ENCODE data around the gene TRIM72. TPM values are rescaled to one million over a fixed set of nuclear protein-coding genes. Genes with fewer than 3 reads are reported as not detected.

TRIM72 gene
- total and polyA plus RNA-seq, 5 donors, result 0.03 to 0.31 (median 0.13) TPM; not detected in 1

DNA sequence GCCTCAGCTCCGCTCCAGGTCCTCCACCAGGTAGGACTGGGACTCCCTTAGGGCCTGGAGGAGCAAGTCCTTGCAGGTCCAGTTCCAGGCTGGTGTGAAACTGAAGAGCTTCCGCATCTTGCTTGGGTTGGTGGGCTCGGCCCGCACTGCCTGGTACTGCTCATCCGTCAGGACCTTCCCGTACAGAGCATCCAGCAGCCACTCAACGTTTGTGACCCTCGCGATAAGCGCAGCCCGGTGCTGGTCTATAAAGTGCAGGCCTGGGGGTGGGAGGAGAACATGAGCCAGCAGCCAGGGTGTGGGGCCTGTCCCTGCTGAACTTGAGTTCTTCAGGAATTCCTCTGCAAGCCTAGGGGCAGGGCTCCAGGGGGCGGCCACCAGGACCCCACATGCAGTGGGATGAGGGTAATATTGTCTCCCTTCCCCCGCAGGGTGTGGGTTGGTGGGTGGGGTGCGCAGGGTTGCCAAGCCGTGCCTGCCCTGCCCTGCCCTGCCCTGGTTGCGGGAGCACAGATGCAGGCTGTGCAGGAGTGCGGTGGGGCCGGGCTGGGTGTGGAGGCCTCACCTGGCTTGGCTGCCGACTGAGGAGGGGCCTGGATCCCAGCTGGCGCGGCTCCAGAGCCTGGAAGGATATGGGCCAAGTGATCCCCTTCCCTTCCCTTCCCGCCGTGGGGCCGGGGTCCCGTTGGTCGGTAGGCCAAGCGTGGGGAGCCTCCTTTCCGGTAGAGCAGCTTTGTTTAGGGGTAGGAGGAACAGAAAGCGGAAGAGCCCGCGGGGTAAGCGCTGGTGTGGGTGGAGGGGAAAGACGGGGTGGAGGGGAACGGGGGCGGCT lies 12.1 kb upstream of the TRIM72 start:
- Histone ChIP-seq H3K9me3 (ENCODE audit: control insufficient read depth, low read length) (no peaks in the 10 kb centered on the region), H3K27me3 (ENCODE audit: control insufficient read depth, insufficient read depth) (no peaks in the 10 kb centered on the region), H3K4me1 (ENCODE audit: control insufficient read depth, insufficient read depth, low read length) (no peaks in the 10 kb centered on the region), H3K4me3 (ENCODE audit: low read length) (peak overlapping the region; percentile 42), H3K27ac (ENCODE audit: low read length) (no peak overlapping the region)
- intact Hi-C loops (cut with DNase I), result no loop called here
- ATAC-seq, result peak; percentile 62 to 70
- peak; percentile 48 to 78 (median 78) for DNase-seq
- 19% methylated on average over 35 of the region's 35 CpGs for WGBS

DNA sequence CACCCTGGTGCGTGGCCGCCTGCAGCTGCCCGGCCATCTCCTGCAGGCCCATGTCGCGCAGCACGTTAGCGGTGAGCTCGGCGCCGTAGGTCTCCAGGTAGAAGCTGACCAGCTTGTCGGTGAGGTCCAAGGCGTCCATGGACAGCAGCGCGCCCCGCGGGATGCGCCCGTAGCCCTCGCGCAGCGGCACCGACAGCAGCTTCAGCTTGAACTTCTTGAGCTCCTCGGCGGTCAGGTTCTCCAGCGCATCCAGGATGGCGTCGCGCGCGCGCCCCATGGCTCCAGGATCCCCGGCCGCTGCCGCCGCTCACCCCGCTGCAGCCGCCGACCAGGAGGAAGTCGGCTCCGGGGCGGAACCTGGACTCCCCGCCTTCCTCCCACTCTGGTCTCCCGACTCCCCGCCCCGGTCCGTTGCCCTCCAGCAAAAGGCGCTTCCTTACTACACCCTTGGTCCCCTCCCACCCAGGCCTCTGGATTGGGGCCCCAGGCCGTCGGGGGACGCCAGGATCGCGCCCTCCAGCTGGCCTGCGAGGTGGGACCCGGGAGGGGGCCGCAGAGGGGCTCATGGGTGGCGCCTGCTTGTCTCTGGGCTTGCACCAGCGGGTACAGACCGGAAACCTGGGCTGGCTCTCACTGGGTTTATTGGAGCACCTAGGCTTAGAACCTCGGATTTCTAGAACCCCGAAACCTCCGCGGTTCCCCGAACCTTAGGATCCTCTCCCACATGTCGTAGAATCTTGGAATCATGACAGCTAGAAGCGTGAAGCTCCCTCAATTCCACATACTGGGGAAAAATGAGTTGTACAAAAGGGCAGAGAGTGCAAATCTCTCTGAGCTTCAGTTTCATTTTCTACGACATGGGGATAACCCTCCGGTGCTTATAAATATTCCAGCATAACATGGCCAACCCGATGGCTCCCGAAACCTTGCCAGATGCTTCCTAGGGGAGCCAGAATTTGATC lies 11.2 kb upstream of the TRIM72 start, which contains the start of gene PYCARD:
TSS of gene PYCARD (minus strand) at position 347 of the 962 bp plus-strand sequence. CDS start at position 277, 70 bp downstream.
- DNase-seq (peak; percentile 78 to 90 (median 90)), ATAC-seq (peak; percentile 80 to 82)
- H3K4me3 ChIP-seq (ENCODE audit: low read length), result peak within 1 kb of the TSS; percentile 42
- WGBS, result 6% methylated on average over 69 of the region's 69 CpGs
- no peaks in the 10 kb centered on the region for H3K9me3 ChIP-seq (ENCODE audit: control insufficient read depth, low read length)
- no peaks in the 10 kb centered on the region for H3K27me3 ChIP-seq (ENCODE audit: control insufficient read depth, insufficient read depth)
- H3K27ac ChIP-seq (ENCODE audit: low read length), result no peak within 1 kb of the TSS
- intact Hi-C loops (cut with DNase I), result no loop called here
- no peaks in the 10 kb centered on the region for H3K4me1 ChIP-seq (ENCODE audit: control insufficient read depth, insufficient read depth, low read length)

DNA sequence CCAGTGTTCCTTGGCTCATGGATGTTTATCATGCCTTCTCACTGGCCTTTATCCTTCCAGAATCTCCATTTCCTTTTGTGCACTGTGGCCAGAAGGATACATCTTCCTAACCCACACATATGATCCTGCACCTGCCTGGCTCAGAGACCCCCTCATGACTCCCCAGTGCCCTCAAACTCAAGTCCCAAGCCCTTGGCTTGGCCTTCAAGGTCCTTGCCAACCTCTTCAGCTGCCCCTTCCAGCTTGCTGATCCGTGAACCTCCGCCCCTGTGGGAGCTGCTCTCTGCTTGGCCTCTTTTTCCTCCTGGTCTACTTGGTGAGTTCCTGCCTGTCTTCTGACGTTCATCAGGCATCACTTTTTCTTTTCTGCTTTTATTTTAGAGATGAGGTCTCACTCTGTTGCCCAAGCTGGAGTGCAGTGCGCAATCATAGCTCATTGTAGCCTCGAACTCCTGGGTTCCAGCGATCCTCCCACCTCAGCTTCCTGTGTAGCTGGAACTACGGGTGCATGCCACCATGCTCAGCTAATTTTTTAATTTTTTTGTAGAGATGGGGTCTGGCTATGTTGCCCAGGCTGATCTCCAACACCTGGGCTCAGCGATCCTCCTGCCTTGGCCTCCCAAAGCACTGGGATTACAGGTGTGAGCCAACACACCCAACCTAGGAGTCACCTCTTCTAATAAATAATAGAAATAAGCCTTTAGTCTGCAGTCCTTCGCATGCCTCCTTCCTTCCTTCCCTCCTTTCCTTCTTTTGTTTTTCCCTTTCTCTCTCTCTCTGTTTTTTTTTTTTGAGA lies 8.8 kb upstream of the TRIM72 start:
- H3K9me3 ChIP-seq (ENCODE audit: control insufficient read depth, low read length), result no peaks in the 10 kb centered on the region
- intact Hi-C loops (cut with DNase I), result no loop called here
- whole genome bisulfite sequencing, result 87% methylated on average over 9 of the region's 9 CpGs

DNA sequence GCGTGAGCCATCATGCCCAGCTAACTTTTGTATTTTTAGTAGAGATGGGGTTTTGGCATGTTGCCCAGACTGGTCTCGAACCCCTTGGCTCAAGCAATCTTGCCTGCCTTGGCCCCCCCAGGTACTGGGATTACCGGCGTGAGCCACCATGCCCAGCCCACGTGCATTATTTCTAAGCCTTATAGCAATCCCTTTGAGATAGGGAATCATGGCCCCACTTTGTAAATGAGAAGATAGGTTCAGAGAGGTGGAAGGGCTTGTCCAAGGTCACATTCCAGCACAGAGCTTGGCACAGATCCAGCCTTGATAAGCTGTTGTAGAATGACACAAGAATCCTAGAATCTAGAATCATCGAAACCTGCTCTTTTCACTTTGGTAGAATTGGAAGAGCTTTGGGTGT lies 7.1 kb upstream of the TRIM72 start:
- ATAC-seq (no peak), DNase-seq (no peak)
- 32% methylated on average over 6 of the region's 6 CpGs for WGBS
- Histone ChIP-seq H3K27me3 (ENCODE audit: control insufficient read depth, insufficient read depth) (no peaks in the 10 kb centered on the region), H3K4me1 (ENCODE audit: control insufficient read depth, insufficient read depth, low read length) (no peaks in the 10 kb centered on the region), H3K9me3 (ENCODE audit: control insufficient read depth, low read length) (no peaks in the 10 kb centered on the region), H3K27ac (ENCODE audit: low read length) (no peak overlapping the region), H3K4me3 (ENCODE audit: low read length) (no peak overlapping the region)
- intact Hi-C loops (cut with DNase I), result no loop called here

More for the DNA sequence above, 8.8 kb upstream of the TRIM72 start:
- DNase-seq, result no peak
- Histone ChIP-seq H3K4me3 (ENCODE audit: low read length) (no peak overlapping the region), H3K4me1 (ENCODE audit: control insufficient read depth, insufficient read depth, low read length) (no peaks in the 10 kb centered on the region), H3K27ac (ENCODE audit: low read length) (no peak overlapping the region), H3K27me3 (ENCODE audit: control insufficient read depth, insufficient read depth) (no peaks in the 10 kb centered on the region)
- no peak for ATAC-seq

DNA sequence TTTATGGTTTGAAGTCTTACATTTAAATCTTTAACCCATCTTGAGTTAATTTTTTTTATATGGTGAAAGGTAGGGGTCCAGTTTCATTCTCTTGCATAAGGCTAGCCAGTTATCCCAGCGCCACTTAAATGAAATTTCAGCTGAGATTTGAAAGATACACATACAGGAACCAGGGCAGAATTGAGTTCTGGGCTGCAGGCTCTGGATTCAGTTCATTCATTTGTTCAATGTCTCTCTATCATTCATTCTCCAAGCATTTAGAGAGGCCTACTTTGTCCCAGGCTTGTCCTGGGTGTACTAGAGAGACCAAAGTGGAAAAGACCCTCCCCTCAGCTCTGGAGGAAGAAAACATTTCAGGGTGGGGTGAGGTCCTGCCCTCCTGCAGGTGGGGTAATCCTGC lies 577 bp upstream of the TRIM72 start:
- Histone ChIP-seq H3K27me3 (ENCODE audit: control insufficient read depth, insufficient read depth) (no peaks in the 10 kb centered on the region), H3K27ac (ENCODE audit: low read length) (no peak overlapping the region), H3K4me1 (ENCODE audit: control insufficient read depth, insufficient read depth, low read length) (peaks cover 5% of the 10 kb centered on the region), H3K4me3 (ENCODE audit: low read length) (no peak overlapping the region), H3K9me3 (ENCODE audit: control insufficient read depth, low read length) (no peaks in the 10 kb centered on the region)
- WGBS, result 94% methylated on average over 1 of the region's 1 CpG
- ATAC-seq (no peak), DNase-seq (no peak)
- intact Hi-C loops (cut with DNase I), result no loop called here

DNA sequence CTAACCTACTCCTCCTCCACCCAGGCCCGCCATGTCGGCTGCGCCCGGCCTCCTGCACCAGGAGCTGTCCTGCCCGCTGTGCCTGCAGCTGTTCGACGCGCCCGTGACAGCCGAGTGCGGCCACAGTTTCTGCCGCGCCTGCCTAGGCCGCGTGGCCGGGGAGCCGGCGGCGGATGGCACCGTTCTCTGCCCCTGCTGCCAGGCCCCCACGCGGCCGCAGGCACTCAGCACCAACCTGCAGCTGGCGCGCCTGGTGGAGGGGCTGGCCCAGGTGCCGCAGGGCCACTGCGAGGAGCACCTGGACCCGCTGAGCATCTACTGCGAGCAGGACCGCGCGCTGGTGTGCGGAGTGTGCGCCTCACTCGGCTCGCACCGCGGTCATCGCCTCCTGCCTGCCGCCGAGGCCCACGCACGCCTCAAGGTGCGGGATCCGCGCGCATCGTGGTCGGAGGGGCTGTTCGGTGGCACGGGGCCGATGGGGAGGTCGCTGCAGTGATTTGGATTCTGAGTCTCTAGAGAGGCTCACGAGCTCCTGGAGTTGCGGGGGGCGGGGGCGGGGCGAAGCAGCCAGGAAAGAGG lies 878 bp downstream of the TRIM72 start:
- ATAC-seq, result peak; percentile 30 to 42
- peaks cover 5% of the 10 kb centered on the region for H3K4me1 ChIP-seq (ENCODE audit: control insufficient read depth, insufficient read depth, low read length)
- DNase-seq, result peak in 2 of 3 donors; percentile 60 to 62
- no peaks in the 10 kb centered on the region for H3K9me3 ChIP-seq (ENCODE audit: control insufficient read depth, low read length)
- intact Hi-C loops (cut with DNase I), result no loop called here
- H3K27me3 ChIP-seq (ENCODE audit: control insufficient read depth, insufficient read depth), result no peaks in the 10 kb centered on the region
- H3K27ac ChIP-seq (ENCODE audit: low read length), result no peak overlapping the region
- H3K4me3 ChIP-seq (ENCODE audit: low read length), result peak overlapping the region; percentile 14
- WGBS, result 8% methylated on average over 58 of the region's 58 CpGs

DNA sequence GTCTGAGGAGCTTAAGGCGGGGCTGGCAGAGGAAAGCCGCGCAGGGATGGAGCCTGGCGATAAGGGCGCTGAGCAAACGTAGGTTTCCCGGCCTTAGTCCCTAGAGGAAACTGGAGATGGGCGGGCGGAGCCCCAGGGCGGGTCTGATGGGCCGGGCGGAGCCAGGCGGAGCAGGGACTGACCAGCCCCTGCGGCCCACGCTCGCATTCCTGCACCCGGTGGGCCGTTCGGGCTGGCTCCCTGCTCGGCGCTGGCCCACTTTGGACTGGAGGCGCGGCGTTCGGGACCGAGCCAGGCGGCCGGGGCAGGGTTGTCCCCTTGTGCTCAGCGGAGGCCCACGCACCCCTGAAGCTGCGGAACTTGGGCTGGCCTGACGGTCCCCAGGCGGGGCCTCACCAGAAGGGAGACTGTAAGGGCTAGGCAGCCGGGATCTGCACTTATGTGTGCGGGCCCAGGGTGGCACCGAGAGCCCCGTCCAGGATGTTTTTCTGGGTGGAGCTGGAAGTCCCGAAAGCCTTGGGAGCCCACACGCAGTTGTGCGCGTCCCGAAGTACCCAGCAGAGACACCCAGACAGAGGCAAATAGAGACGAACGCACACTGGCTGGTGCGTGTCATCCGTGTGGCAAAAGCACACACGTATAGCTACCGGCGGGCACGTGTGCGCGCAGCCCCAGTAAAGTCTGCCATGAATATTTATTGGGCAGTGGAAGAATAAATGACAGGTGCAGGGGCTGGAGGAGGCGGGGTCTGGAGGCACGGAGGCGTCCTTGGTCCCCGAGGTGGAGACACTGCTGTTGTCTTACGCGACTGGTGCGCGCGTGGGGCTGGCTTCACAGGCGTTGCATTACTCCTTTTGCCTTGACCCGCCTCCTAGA lies 1.6 kb downstream of the TRIM72 start:
- intact Hi-C loops (cut with DNase I), result no loop called here
- Histone ChIP-seq H3K9me3 (ENCODE audit: control insufficient read depth, low read length) (no peaks in the 10 kb centered on the region), H3K27ac (ENCODE audit: low read length) (no peak overlapping the region), H3K4me1 (ENCODE audit: control insufficient read depth, insufficient read depth, low read length) (peaks cover 5% of the 10 kb centered on the region), H3K4me3 (ENCODE audit: low read length) (peak overlapping the region; percentile 14), H3K27me3 (ENCODE audit: control insufficient read depth, insufficient read depth) (no peaks in the 10 kb centered on the region)
- ATAC-seq, result peak; percentile 90 to 92
- DNase-seq, result peak; percentile 65 to 81 (median 81)
- WGBS, result under 1% methylated on average over 63 of the region's 63 CpGs

DNA sequence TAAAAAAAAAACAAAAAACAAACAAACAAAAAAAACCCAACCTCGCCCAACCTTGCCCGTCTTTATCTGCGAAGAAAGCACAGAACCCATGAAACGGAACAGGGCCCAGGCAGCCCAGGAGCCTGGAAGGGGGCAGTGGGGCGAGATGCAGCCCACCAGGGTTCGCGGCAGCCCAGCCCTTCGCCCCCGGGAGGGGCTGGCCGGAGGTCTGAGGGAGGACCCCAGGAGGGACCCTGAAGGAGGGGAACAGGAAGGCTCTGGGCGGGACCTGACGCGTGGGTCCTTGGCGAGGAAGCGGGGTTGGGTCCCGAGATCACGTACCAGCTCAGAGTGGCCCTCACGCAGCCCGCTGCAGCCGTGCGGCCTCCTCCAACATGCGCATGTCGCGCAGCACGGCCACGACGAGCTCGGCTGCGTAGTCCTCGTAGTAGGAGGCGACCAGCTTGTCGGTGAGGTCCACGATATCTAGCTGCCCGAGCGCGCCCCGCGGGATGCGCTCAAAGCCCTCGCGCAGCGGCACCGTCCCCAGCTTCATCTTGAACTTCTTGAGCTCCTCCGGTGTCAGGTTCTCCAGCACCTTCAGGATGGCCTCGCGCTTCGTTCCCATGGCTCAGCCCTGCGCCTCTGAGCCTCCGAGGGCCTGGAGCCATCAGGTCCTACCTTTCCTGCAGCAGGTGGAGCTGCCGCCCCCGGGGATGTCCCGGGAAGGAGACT lies 2.7 kb downstream of the TRIM72 start, which contains the start of gene PYDC1:
TSS of gene PYDC1 (minus strand) at position 714 of the 714 bp plus-strand sequence. CDS start at position 607, 107 bp downstream.
- Histone ChIP-seq H3K4me3 (ENCODE audit: low read length) (no peak within 1 kb of the TSS), H3K9me3 (ENCODE audit: control insufficient read depth, low read length) (no peaks in the 10 kb centered on the region), H3K27ac (ENCODE audit: low read length) (no peak within 1 kb of the TSS), H3K4me1 (ENCODE audit: control insufficient read depth, insufficient read depth, low read length) (peaks cover 5% of the 10 kb centered on the region), H3K27me3 (ENCODE audit: control insufficient read depth, insufficient read depth) (no peaks in the 10 kb centered on the region)
- peak in 1 of 3 donors; percentile 66 for DNase-seq
- 4% methylated on average over 52 of the region's 52 CpGs for WGBS
- intact Hi-C loops (cut with DNase I), result no loop called here
- ATAC-seq, result peak in 1 of 2 donors; percentile 12

DNA sequence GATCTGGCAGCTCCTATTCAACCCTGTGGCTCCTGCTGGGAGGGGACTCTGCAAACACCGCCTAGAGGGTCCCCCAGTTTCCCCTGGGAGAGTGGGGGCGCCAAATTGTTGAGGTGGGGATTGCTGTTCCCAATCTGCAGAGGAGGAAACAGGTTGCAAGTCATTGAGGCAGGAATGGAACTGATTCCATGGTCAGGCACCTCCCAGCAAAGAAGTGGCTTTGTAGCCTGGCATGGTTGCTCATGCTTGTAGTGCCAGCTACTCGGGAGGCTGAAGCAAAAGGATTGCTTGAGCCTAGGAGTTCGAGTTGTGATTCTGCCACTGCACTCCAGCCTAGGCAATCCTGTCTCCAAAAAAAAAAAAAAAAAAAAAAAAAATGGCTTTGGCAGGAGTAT lies 3.2 kb downstream of the TRIM72 start:
- H3K27me3 ChIP-seq (ENCODE audit: control insufficient read depth, insufficient read depth), result no peaks in the 10 kb centered on the region
- intact Hi-C loops (cut with DNase I), result no loop called here

More for the DNA sequence above, 3.2 kb downstream of the TRIM72 start:
- peaks cover 5% of the 10 kb centered on the region for H3K4me1 ChIP-seq (ENCODE audit: control insufficient read depth, insufficient read depth, low read length)
- no peak for DNase-seq
- no peak overlapping the region for H3K4me3 ChIP-seq (ENCODE audit: low read length)
- no peak for ATAC-seq
- H3K27ac ChIP-seq (ENCODE audit: low read length), result no peak overlapping the region
- H3K9me3 ChIP-seq (ENCODE audit: control insufficient read depth, low read length), result no peaks in the 10 kb centered on the region
- 30% methylated on average over 4 of the region's 4 CpGs for WGBS

Measured in right cardiac atrium (tissue), 5 donors.